Panc1 (cell line): ENCODE measurements around the gene RITA1. TPM values are rescaled to one million over a fixed set of nuclear protein-coding genes. Genes with fewer than 3 reads are reported as not detected.

Experiments
- ATAC-seq: fragments of 200-7000 bp; cut with Tn5 transposase; 2 replicates; pipeline ENCODE4 v1.9.1; 2020; ENCODE audit warnings: mild to moderate bottlenecking, moderate library complexity
- BruUV-seq: library from RNA; stranded (reverse); fragments of 400-500 nt; replicated peaks from 2 replicates; lab custom pipeline; 2021; lab: Mats Ljungman, UMichigan
- CTCF ChIA-PET: fragments of 300-600 bp; sonication (Branson Sonifier 250); formaldehyde crosslinking; loops from one replicate; lab custom pipeline; 2022; ENCODE audit warnings: antibody characterized with exemption; lab: Charles Lee
- POLR2A ChIA-PET: fragments of 300-600 bp; sonication (Branson Sonifier 250); formaldehyde crosslinking; loops from one replicate; lab custom pipeline; 2022; ENCODE audit warnings: antibody characterized with exemption; lab: Charles Lee
- DNase-seq: peaks from one replicate; pipeline ENCODE4 v3.0.0-alpha.2; 2010; ENCODE audit warnings: low read depth, low spot score
- H3K27ac ChIP-seq: 2 replicates; pipeline ENCODE4 v1.5.1; 2011; ENCODE audit warnings: mild to moderate bottlenecking, low read length, inconsistent platforms
- H3K27me3 ChIP-seq: fragments of 200-500 bp; sonication (Bioruptor generic); 2 replicates; pipeline ENCODE4 v1.6.0; 2014; ENCODE audit warnings: low read length, inconsistent platforms; ENCODE audit not compliant: control insufficient read depth, insufficient read depth
- H3K36me3 ChIP-seq: fragments of 200-500 bp; sonication (Bioruptor generic); 2 replicates; pipeline ENCODE4 v1.5.1; 2014; ENCODE audit warnings: inconsistent platforms, mild to moderate bottlenecking, low read length, moderate library complexity; ENCODE audit not compliant: control insufficient read depth, insufficient read depth
- H3K4me1 ChIP-seq: 2 replicates; pipeline ENCODE4 v1.5.1; 2011; ENCODE audit warnings: inconsistent platforms, mild to moderate bottlenecking, low read length, moderate library complexity; ENCODE audit not compliant: control insufficient read depth, insufficient read depth
- H3K4me3 ChIP-seq, 2 experiments: 2 replicates each; pipeline ENCODE4 v1.5.1; 2011 to 2012; ENCODE audit warnings: low read depth in 2 of 2, low read length in 2 of 2, mild to moderate bottlenecking in 2 of 2, inconsistent platforms in 1 of 2, moderate library complexity in 1 of 2
- H3K9me3 ChIP-seq: fragments of 200-500 bp; sonication (Bioruptor generic); 2 replicates; pipeline ENCODE4 v1.5.1; 2014; ENCODE audit warnings: low read depth, mild to moderate bottlenecking, inconsistent platforms, low read length, moderate library complexity; ENCODE audit not compliant: control insufficient read depth, insufficient read depth
- POLR2AphosphoS5 ChIP-seq: IDR thresholded peaks from 2 replicates; pipeline ENCODE4 v1.6.1; 2012; ENCODE audit warnings: mild to moderate bottlenecking, low read depth, low read length, moderate library complexity
- SIN3A ChIP-seq: IDR thresholded peaks from 2 replicates; pipeline ENCODE4 v1.6.1; 2012; ENCODE audit warnings: low read depth, mild to moderate bottlenecking, low read length, moderate library complexity, borderline replicate concordance; ENCODE audit not compliant: insufficient read depth
- TCF7L2 ChIP-seq: IDR thresholded peaks from 2 replicates; pipeline ENCODE4 v1.6.1; 2011; ENCODE audit warnings: mild to moderate bottlenecking, low read depth, low read length, inconsistent platforms
- in situ Hi-C: cut with HindIII; loops from 2 replicates; pipeline ENCODE4 v1.10.0; 2016; ENCODE audit warnings: low sequenced_read_pairs, low pct_unique_long_range_greater_than_20kb
- intact Hi-C: fragments of 100-400 bp; cut with micrococcal nuclease; formaldehyde crosslinking; loops from one replicate; pipeline ENCODE4 v1.10.0; 2022; ENCODE audit not compliant: unreplicated experiment
- total RNA-seq: library from RNA; stranded (reverse); gene quantifications from one replicate; pipeline ENCODE4 v1.2.1, GENCODE V29; 2021; ENCODE audit not compliant: unreplicated experiment
- TF ChIP-seq, protein P1 (sequence below), 2 experiments: IDR thresholded peaks; 2 replicates each; pipeline ENCODE4 v1.6.1; 2011 to 2012; ENCODE audit warnings: low read depth in 2 of 2, control low read depth in 1 of 2, low read length in 1 of 2, mild to moderate bottlenecking in 1 of 2, moderate library complexity in 1 of 2; ENCODE audit not compliant: insufficient read depth in 1 of 2
- TF ChIP-seq, protein P2 (sequence below): fragments of 450-650 bp; IDR thresholded peaks from 2 replicates; pipeline ENCODE4 v1.5.1; 2017; ENCODE audit warnings: mild to moderate bottlenecking

RITA1 gene
- total RNA-seq, 1 experiment from 2014 or later = 41.0 TPM

- ChIA-PET POLR2A (no interaction called here), CTCF (no interaction called here)
- H3K4me3 ChIP-seq = no peak overlapping the region
- DNase-seq (no peak), ATAC-seq (no peak)
- no peaks in the 10 kb centered on the region for H3K27me3 ChIP-seq
- intact Hi-C loops (no loop called here), in situ Hi-C loops (loop anchor here (25.0 kb wide), 1 partner anchor 101 kb away; the partner anchor contains the start of gene DTX1)
- no TSS peak for BruUV-seq
- H3K27ac ChIP-seq = no peak overlapping the region
- no peaks in the 10 kb centered on the region for H3K4me1 ChIP-seq
- H3K9me3 ChIP-seq = no peaks in the 10 kb centered on the region
- TF ChIP-seq, protein P1, sequence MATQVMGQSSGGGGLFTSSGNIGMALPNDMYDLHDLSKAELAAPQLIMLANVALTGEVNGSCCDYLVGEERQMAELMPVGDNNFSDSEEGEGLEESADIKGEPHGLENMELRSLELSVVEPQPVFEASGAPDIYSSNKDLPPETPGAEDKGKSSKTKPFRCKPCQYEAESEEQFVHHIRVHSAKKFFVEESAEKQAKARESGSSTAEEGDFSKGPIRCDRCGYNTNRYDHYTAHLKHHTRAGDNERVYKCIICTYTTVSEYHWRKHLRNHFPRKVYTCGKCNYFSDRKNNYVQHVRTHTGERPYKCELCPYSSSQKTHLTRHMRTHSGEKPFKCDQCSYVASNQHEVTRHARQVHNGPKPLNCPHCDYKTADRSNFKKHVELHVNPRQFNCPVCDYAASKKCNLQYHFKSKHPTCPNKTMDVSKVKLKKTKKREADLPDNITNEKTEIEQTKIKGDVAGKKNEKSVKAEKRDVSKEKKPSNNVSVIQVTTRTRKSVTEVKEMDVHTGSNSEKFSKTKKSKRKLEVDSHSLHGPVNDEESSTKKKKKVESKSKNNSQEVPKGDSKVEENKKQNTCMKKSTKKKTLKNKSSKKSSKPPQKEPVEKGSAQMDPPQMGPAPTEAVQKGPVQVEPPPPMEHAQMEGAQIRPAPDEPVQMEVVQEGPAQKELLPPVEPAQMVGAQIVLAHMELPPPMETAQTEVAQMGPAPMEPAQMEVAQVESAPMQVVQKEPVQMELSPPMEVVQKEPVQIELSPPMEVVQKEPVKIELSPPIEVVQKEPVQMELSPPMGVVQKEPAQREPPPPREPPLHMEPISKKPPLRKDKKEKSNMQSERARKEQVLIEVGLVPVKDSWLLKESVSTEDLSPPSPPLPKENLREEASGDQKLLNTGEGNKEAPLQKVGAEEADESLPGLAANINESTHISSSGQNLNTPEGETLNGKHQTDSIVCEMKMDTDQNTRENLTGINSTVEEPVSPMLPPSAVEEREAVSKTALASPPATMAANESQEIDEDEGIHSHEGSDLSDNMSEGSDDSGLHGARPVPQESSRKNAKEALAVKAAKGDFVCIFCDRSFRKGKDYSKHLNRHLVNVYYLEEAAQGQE (IDR thresholded peaks at IDR 0.05; ENCODE audit: insufficient read depth in 1 of 2, low read depth in 2 of 2, low read length in 1 of 2) = no peak
- TF ChIP-seq TCF7L2 = no peak
- no peak for TF ChIP-seq POLR2AphosphoS5
- TF ChIP-seq SIN3A = no peak
- TF ChIP-seq, protein P2, sequence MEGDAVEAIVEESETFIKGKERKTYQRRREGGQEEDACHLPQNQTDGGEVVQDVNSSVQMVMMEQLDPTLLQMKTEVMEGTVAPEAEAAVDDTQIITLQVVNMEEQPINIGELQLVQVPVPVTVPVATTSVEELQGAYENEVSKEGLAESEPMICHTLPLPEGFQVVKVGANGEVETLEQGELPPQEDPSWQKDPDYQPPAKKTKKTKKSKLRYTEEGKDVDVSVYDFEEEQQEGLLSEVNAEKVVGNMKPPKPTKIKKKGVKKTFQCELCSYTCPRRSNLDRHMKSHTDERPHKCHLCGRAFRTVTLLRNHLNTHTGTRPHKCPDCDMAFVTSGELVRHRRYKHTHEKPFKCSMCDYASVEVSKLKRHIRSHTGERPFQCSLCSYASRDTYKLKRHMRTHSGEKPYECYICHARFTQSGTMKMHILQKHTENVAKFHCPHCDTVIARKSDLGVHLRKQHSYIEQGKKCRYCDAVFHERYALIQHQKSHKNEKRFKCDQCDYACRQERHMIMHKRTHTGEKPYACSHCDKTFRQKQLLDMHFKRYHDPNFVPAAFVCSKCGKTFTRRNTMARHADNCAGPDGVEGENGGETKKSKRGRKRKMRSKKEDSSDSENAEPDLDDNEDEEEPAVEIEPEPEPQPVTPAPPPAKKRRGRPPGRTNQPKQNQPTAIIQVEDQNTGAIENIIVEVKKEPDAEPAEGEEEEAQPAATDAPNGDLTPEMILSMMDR = no peak
- no peaks in the 10 kb centered on the region for H3K36me3 ChIP-seq
These were observed 22.5 kb upstream of the RITA1 start for GRCh38 chr12:113163030-113163360.

DNA sequence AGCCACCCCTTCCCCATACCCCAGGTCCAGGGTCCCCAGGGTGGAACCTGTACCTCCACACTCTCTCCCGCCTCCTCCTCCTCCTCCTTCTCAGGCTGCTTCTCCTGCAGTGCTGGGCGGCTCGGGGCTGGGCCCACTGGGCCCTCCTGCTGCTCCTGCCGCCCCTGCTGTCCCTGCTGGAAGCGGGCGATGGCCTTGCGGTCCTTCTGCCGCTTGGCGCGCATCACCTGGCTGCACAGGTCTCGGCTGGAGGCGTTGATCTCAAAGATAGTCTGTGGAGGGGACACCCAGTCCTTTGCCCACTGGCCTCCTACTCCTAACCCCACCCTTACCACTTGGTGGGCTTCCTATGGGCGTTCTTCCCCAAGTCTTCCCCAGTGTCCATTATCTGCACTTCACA is 21.5 kb upstream of the RITA1 start:
- TF ChIP-seq, protein P1 (IDR thresholded peaks at IDR 0.05; ENCODE audit: insufficient read depth in 1 of 2, low read depth in 2 of 2, low read length in 1 of 2) = no peak
- TF ChIP-seq TCF7L2 (no peak), SIN3A (no peak), POLR2AphosphoS5 (no peak)
- TF ChIP-seq, protein P2 = no peak
- DNase-seq (no peak), ATAC-seq (no peak)
- ChIA-PET CTCF (no interaction called here), POLR2A (no interaction called here)
- no peaks in the 10 kb centered on the region for H3K36me3 ChIP-seq
- in situ Hi-C loops = loop anchor here (25.0 kb wide), 1 partner anchor 102 kb away; the partner anchor contains the start of gene DTX1
- H3K9me3 ChIP-seq = no peaks in the 10 kb centered on the region
- H3K4me3 ChIP-seq = no peak overlapping the region
- intact Hi-C loops = no loop called here
- BruUV-seq = no TSS peak
- H3K27ac ChIP-seq = no peak overlapping the region
- no peaks in the 10 kb centered on the region for H3K4me1 ChIP-seq
- H3K27me3 ChIP-seq = no peaks in the 10 kb centered on the region
